GM21786 (cell line): ENCODE results near the gene ATP1B3.
"Not testable (repeated sequence)": the region's sequence is repeated elsewhere in the genome, so short reads cannot be mapped to it uniquely, and the experiment has no call there.

ENCODE experiments used
- ATAC-seq: cut with Tn5 transposase; IDR thresholded peaks from one replicate; pipeline ENCODE4 v1.9.1; 2021; ENCODE audit not compliant: unreplicated experiment

Gene ATP1B3

DNA sequence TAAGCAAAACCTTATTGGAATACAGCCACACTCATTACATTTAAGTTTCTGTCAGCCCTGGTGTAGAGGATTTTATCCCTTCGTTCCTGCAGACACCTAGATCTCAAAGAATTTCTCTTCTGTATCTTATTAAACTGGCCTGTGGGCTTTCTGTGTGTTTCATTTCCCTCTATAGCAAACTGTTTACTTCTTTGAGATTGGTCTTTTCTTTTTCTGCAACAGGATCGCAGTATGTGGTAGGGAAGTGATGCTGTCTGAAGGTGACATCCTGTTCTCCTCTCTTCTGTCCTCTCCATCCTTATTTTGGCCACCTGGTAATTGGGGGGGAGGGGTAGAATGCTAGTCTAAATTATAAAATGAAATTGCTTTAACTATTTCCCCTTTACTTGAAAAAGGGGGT lies 25.5 kb downstream of the ATP1B3 start:
- ATAC-seq = peak; percentile 79

GRCh38 chr3:141904203-141904602 lies 27.8 kb downstream of the ATP1B3 start:
- ATAC-seq = no peak

- ATAC-seq = no peak
Measured at GRCh38 chr3:141905129-141905528, 28.7 kb downstream of the ATP1B3 start.

DNA sequence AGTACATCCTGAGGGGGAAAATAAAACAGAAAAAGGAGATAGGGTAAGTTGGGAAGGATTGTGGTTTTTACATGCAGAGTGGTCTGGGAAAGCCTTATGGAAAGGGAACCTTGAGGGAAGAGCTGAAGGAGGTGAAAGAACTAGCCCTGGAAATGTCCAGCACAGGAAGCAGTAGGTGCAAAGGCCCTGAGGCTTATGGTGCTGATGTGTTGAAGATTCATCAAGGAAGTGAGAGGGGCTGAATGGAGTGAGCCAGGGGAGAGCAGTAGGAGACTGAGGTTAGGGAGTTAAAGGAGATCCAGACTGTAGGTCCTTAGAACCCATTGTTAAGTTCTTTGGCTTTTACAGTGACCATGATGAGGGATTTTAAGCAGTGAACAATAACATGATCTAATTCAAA lies 33.0 kb downstream of the ATP1B3 start:
- ATAC-seq = no peak

GRCh38 chr3:141909986-141910385 lies 33.5 kb downstream of the ATP1B3 start:
- not testable (repeated sequence) for ATAC-seq

DNA sequence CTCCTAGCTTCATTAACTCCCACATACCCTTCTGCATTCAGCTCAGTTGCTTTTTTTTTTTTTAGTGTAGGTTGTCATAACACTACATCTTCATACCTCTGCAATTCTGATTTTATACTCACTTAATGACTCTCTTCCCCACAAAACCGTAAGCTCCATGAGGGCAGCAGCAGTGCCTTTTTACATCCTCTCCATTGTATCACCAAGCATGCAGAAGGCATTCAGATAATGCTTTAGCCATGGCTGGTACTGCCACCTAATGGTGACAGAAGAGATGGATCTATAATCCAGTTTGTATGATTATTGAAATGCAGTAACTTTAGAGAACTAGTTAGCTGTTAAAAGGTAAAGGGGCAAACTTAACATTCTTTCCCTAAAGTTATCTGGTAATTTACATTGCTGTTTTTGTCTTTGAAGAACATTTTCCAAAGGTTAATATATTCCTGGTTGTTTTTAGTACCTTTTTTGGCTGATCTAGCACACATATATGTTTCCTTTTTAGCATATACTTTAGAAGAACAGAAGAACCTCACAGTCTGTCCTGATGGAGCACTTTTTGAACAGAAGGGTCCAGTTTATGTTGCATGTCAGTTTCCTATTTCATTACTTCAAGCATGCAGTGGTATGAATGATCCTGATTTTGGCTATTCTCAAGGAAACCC lies 36.8 kb downstream of the ATP1B3 start:
- no peak for ATAC-seq

GRCh38 chr3:141914311-141914710 lies 37.9 kb downstream of the ATP1B3 start:
- ATAC-seq = no peak

DNA sequence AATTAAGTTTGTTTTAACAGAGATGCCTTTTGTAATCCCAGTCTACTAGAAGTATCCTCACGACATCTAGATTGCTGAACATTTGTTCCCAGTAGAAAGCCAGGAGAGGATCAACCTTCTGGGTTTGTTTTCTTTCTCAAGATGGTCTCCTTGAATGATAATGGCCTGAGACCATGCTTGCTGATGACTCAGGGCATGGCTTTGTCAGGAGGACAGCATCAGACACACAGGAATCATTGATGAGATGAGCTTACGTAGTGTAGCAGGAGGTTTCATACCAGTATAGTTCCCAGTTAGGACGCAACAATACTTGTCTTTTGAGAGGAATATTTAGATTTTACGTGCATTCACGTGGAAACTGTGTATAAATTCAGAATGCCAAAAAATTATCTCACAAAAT lies 38.6 kb downstream of the ATP1B3 start:
- ATAC-seq = no peak

DNA sequence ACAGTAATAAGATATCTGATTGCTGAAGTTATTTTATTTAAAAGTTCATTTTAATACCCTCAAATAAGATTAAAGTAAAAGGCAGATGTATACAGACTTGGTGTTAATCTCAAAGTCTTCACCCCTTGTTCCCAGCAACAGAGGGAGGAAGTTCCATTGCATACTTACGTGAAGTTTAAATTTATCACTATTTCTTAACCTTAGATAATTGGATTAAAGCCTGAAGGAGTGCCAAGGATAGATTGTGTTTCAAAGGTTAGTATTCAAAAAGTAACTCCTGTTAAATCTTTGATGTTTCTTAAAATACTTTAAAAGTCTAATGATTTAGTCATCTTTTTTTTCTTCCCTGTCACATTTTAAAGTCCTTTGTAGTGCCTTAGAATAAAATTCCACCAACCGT lies 39.3 kb downstream of the ATP1B3 start:
- ATAC-seq = no peak

- no peak for ATAC-seq
Measured at GRCh38 chr3:141920701-141921100, 44.3 kb downstream of the ATP1B3 start.

GRCh38 chr3:141921316-141921715 lies 44.9 kb downstream of the ATP1B3 start:
- ATAC-seq = no peak

DNA sequence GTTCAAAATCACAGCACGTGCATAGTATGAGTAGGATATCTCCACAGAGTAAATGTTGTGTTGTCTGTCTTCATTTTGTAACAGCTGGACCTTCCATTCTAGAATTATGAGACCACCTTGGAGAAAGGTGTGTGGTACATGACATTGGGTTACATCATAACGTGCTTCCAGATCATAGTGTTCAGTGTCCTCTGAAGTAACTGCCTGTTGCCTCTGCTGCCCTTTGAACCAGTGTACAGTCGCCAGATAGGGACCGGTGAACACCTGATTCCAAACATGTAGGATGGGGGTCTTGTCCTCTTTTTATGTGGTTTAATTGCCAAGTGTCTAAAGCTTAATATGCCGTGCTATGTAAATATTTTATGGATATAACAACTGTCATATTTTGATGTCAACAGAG lies 49.2 kb downstream of the ATP1B3 start:
- not testable (repeated sequence) for ATAC-seq

DNA sequence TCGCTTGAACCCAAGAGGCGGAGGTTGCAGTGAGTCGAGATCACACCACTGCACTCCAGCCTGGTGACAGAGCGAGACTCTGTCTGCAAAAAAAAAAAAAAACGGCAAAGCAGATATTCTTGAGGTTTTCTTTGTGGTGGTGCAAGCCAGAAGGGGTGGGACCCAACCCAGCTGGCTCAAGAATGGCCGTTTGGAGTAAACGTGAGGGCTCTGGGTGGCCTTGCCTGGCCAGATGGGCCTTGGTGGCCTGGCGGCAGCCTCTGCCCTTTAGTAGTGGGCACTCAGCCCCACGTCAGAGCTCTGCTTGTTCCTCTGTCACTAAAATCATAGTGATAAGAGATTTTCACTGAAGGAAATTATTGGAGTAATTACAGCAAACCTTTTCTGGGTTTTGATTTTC lies 50.5 kb downstream of the ATP1B3 start:
- ATAC-seq = no peak

DNA sequence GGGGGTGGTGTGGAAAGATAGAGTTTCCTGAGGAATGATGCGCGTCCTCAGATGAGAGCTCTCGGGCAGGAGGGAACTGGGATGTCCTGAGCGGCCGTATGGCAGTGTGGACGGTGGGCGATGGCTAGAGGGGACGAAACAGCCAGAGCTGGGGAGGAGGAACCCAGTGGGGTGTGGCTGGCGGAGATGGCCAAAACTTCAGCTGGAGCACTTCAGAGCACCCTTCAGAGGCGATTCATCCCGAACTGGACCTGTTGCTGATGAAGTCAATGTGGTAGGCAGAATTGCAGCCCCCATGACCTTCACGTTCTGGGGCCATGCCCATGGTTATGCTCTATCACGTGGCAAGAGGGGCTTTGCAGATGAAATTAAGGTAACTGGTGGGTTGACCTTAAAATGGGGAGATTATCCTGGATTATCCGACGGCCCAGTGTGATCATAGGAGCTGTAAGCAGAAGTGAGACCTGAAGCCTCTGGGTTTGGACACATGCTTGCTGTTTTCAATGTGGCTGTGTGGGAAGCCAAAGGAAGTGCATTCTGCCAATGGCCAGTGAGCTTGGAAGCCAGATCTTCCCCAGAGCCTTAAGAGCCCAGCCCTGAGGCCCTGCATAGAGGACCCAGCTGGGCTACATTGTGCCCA lies 52.3 kb downstream of the ATP1B3 start:
- ATAC-seq = no peak

GRCh38 chr3:141929341-141929995 lies 53.0 kb downstream of the ATP1B3 start:
- no peak for ATAC-seq

GRCh38 chr3:141930801-141931200 lies 54.4 kb downstream of the ATP1B3 start:
- ATAC-seq = no peak

- ATAC-seq = no peak
Measured at GRCh38 chr3:141933421-141934300, 57.2 kb downstream of the ATP1B3 start.

DNA sequence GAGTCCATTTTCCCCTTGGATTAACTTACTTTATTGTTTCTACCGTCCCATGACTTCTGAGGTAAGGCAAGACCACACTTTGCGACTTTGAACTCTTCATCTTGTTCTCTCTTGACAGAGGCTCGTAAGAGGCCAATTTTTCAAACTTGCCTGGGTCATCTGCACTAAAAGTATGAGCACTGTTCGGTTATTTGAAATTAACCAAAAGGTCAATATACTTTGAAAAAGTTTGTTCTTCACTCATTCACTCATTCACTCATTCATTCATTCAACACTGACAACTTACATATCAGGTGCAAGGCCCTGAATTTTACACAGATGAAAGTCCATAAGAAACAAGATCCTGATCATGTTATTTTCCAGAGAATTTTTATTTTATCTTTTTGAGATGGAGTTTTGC lies 57.9 kb downstream of the ATP1B3 start:
- no peak for ATAC-seq

DNA sequence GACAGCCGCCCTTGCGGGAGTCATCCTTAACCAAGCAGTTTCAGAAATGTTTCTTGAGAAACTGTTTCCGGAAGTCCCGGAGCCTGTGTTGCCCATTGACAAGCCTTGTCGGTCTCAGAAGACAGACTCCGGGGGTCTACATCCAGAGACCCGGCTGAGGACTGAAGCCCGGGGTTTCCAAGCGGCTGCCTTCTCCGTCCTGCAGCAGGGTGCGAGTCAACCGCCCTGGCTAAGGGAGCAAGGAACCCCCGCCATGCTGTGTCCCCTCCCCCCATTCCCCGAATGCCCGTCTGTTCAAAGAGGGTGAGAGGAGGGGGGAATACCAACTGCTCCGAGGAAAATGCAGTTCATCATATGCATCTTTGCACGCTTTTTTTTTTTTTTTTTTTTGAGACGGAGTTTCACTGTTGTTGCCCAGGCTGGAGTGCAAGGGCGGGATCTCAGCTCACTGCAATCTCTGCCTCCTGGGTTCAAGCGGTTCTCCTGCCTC lies 61.6 kb downstream of the ATP1B3 start:
- ATAC-seq = no peak

DNA sequence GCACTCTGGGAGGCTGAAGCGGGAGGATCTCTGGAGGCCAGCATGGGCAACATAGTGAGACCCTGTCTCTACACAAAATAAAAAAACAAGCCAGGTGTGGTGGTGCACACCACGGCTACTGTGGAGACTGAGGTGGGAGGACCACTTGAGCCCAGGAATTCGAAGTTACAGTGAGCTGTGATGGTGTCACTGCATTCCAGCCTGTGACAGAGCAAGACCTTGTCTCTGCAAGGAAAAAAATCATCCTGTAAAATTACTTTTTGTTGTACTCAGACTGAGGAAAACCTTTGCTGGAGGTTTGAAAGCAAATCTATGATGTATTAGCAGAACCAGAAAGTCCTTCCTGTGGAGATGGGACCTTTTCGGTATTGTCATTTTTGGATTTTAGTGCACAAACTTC lies 63.3 kb downstream of the ATP1B3 start:
- ATAC-seq = no peak

- ATAC-seq = no peak
Measured at GRCh38 chr3:141940194-141940776, 63.8 kb downstream of the ATP1B3 start.
